ENCODE data around the gene KLHL11.
"Not testable (repeated sequence)": the region's sequence is repeated elsewhere in the genome, so short reads cannot be mapped to it uniquely, and the experiment has no call there.

DNA sequence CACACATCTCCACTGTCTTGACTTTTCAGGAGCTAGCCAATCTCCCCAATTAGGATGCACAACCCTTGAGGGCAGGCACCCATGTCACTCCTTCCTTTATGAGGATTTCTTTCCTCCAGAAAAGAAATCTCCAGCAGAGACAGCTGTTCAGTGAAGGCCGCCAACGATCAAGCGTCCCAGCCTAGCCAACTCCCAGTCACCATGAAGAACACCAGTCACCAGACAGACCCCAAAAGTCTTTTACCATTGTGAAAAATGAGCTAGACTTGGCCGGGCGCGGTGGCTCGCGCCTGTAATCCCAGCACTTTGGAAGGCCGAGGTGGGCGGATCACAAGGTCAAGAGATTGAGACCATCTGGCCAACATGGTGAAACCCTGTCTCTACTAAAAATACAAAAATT is 35.3 kb downstream of the KLHL11 start:
- TF ChIP-seq, protein P1, sequence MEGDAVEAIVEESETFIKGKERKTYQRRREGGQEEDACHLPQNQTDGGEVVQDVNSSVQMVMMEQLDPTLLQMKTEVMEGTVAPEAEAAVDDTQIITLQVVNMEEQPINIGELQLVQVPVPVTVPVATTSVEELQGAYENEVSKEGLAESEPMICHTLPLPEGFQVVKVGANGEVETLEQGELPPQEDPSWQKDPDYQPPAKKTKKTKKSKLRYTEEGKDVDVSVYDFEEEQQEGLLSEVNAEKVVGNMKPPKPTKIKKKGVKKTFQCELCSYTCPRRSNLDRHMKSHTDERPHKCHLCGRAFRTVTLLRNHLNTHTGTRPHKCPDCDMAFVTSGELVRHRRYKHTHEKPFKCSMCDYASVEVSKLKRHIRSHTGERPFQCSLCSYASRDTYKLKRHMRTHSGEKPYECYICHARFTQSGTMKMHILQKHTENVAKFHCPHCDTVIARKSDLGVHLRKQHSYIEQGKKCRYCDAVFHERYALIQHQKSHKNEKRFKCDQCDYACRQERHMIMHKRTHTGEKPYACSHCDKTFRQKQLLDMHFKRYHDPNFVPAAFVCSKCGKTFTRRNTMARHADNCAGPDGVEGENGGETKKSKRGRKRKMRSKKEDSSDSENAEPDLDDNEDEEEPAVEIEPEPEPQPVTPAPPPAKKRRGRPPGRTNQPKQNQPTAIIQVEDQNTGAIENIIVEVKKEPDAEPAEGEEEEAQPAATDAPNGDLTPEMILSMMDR (conservative IDR thresholded peaks at IDR 0.05): not testable (repeated sequence)
- TF ChIP-seq ZFX (IDR thresholded peaks at IDR 0.05): not testable (repeated sequence)

Data from C4-2B (cell line).